Caco-2 (cell line): ENCODE measurements around the gene ZC3H12C. TPM values are rescaled to one million over a fixed set of nuclear protein-coding genes. Genes with fewer than 3 reads are reported as not detected.

Experiments used
- BruUV-seq: library from RNA; stranded (reverse); fragments of 400-500 nt; replicated peaks from 2 replicates; lab custom pipeline; 2021; lab: Mats Ljungman, UMichigan
- CTCF ChIA-PET: fragments of 300-600 bp; sonication (Branson Sonifier 250); formaldehyde crosslinking; loops from one replicate; lab custom pipeline; 2022; ENCODE audit warnings: antibody characterized with exemption; lab: Charles Lee
- POLR2A ChIA-PET: fragments of 300-600 bp; sonication (Branson Sonifier 250); formaldehyde crosslinking; loops from one replicate; lab custom pipeline; 2022; ENCODE audit warnings: antibody characterized with exemption; lab: Charles Lee
- DNase-seq, 2 experiments: peaks; one replicate each; pipeline versions ENCODE4 v3.0.0 to v3.0.0-alpha.2; 2020 to 2022
- H3K27me3 ChIP-seq: replicated peaks from 2 replicates; pipeline ENCODE4 v1.6.0; 2011; ENCODE audit warnings: low read length; ENCODE audit not compliant: control insufficient read depth, insufficient read depth
- H3K36me3 ChIP-seq: 2 replicates; pipeline ENCODE4 v1.5.1; 2011; ENCODE audit warnings: low read length; ENCODE audit not compliant: control insufficient read depth, insufficient read depth
- H3K4me1 ChIP-seq: fragments of 250-450 bp; sonication (Bioruptor Pico); 2 replicates; pipeline ENCODE4 v1.5.1; 2020; ENCODE audit warnings: mild to moderate bottlenecking
- H3K4me3 ChIP-seq: 2 replicates; pipeline ENCODE4 v1.5.1; 2011; ENCODE audit warnings: low read depth, mild to moderate bottlenecking, control low read depth, low read length
- H3K9me3 ChIP-seq: fragments of 250-450 bp; sonication (Bioruptor Pico); 2 replicates; pipeline ENCODE4 v1.5.1; 2020; ENCODE audit warnings: mild to moderate bottlenecking, moderate library complexity
- H3K27ac Mint-ChIP-seq: one replicate; pipeline ENCODE4 v1.8.0; 2022; ENCODE audit warnings: mixed read lengths; ENCODE audit not compliant: unreplicated experiment
- H3K27me3 Mint-ChIP-seq: one replicate; pipeline ENCODE4 v1.8.0; 2022; ENCODE audit warnings: mixed read lengths; ENCODE audit not compliant: insufficient read depth, unreplicated experiment
- H3K36me3 Mint-ChIP-seq: one replicate; pipeline ENCODE4 v1.8.0; 2022; ENCODE audit warnings: mild to moderate bottlenecking, mixed read lengths; ENCODE audit not compliant: insufficient read depth, unreplicated experiment
- H3K4me1 Mint-ChIP-seq: one replicate; pipeline ENCODE4 v1.8.0; 2022; ENCODE audit warnings: low read depth, mixed read lengths; ENCODE audit not compliant: unreplicated experiment
- H3K4me3 Mint-ChIP-seq: one replicate; pipeline ENCODE4 v1.8.0; 2022; ENCODE audit warnings: mild to moderate bottlenecking, moderate library complexity, mixed read lengths; ENCODE audit not compliant: unreplicated experiment
- H3K9me3 Mint-ChIP-seq: one replicate; pipeline ENCODE4 v1.8.0; 2022; ENCODE audit warnings: mixed read lengths; ENCODE audit not compliant: unreplicated experiment
- CTCF ChIP-seq, 2 experiments: fragments of 200-600 bp in 1 of 2; IDR thresholded peaks; 1 replicate in 1 of 2; 2 replicates in 1 of 2; pipeline versions ENCODE4 v1.5.1 to v1.8.0; 2011 to 2022; ENCODE audit warnings: antibody characterized with exemption in 1 of 2, control low read depth in 1 of 2, inconsistent platforms in 1 of 2, low read depth in 1 of 2, low read length in 1 of 2, mild to moderate bottlenecking in 1 of 2, moderate library complexity in 1 of 2; ENCODE audit not compliant: insufficient read depth in 1 of 2, severe bottlenecking in 1 of 2, unreplicated experiment in 1 of 2
- intact Hi-C: fragments of 100-400 bp; cut with micrococcal nuclease; formaldehyde crosslinking; loops from one replicate; pipeline ENCODE4 v1.10.0; 2022; ENCODE audit not compliant: unreplicated experiment
- total RNA-seq: library from RNA; stranded (reverse); gene quantifications from 2 replicates; pipeline ENCODE4 v1.2.3, GENCODE V29; 2022

The ZC3H12C gene
- total RNA-seq, 1 experiment from 2014 or later: 11.7 TPM

- intact Hi-C loops: loop anchor here (5.0 kb wide), 1 partner anchor 80 kb away; the partner anchor contains the start of gene ZC3H12C
- Mint-ChIP-seq H3K4me3 (no peak overlapping the region), H3K27me3 (no peaks in the 10 kb centered on the region), H3K27ac (no peak overlapping the region), H3K36me3 (peaks cover 4% of the 10 kb centered on the region), H3K4me1 (no peaks in the 10 kb centered on the region), H3K9me3 (no peaks in the 10 kb centered on the region)
- Histone ChIP-seq H3K9me3 (no peaks in the 10 kb centered on the region), H3K36me3 (no peaks in the 10 kb centered on the region), H3K4me3 (no peak overlapping the region), H3K27me3 (no peaks in the 10 kb centered on the region), H3K4me1 (no peaks in the 10 kb centered on the region)
- DNase-seq: no peak
- TF ChIP-seq CTCF (IDR thresholded peaks at IDR 0.05; ENCODE audit: insufficient read depth in 1 of 2, low read depth in 1 of 2, low read length in 1 of 2, severe bottlenecking in 1 of 2, unreplicated experiment in 1 of 2): no peak
- BruUV-seq: no TSS peak
- CTCF ChIA-PET: no interaction called here
- POLR2A ChIA-PET: no interaction called here
Observed at GRCh38 chr11:110172468-110173065, 79.4 kb downstream of the ZC3H12C start.

DNA sequence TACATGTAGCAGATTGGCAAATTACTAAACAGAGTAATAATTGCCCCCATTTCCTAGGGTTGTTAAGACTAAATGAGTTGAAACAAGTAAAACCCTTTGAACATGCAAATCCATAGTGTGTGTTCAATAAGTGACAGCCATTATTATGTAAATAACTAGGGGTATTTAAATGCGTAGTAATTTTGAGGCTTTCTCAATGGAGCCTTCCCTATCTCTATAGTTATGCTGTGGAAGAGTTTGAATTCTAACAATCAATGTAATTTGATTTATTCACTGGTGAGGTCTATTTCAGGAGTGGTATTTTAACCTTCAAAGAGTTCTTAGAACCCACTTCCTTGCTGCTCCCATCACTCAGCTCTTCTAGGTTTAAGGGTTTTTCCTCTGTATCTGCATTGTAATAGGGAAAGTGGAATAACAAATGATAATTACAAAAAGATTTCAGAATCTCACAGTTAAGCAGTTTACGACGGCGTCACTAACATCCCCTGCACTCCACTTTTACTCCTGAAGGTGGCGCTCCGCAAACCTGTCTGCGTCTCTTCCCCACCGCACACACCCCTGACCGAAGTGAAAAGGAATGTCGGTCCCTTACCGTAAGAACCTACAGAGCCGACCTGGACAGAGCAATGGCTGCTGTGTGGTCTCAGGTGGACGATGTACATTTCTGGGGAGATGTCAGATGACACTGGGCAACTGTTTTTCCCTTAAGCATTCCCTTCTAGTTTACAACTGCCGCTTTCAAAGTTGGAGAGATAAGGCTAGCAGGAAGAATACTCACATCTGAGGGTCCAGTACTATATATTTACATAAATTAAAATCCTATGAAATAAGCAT lies 80.8 kb downstream of the ZC3H12C start:
- TF ChIP-seq CTCF (IDR thresholded peaks at IDR 0.05; ENCODE audit: insufficient read depth in 1 of 2, low read depth in 1 of 2, low read length in 1 of 2, severe bottlenecking in 1 of 2, unreplicated experiment in 1 of 2): peak; percentile 79
- Histone ChIP-seq H3K27me3 (no peaks in the 10 kb centered on the region), H3K9me3 (no peaks in the 10 kb centered on the region), H3K36me3 (no peaks in the 10 kb centered on the region), H3K4me3 (no peak overlapping the region), H3K4me1 (no peaks in the 10 kb centered on the region)
- no peak overlapping the region for H3K27ac Mint-ChIP-seq
- intact Hi-C loops: loop anchor here (1.0 to 5.0 kb wide), 2 partner anchors 82 to 228 kb away; partner anchors contain the start of gene ZC3H12C
- ChIA-PET CTCF (no interaction called here), POLR2A (no interaction called here)
- no peaks in the 10 kb centered on the region for H3K4me1 Mint-ChIP-seq
- no peaks in the 10 kb centered on the region for H3K9me3 Mint-ChIP-seq
- H3K4me3 Mint-ChIP-seq: no peak overlapping the region
- BruUV-seq: no TSS peak
- H3K36me3 Mint-ChIP-seq: peaks cover 4% of the 10 kb centered on the region
- H3K27me3 Mint-ChIP-seq: no peaks in the 10 kb centered on the region
- peak; percentile 70 for DNase-seq

DNA sequence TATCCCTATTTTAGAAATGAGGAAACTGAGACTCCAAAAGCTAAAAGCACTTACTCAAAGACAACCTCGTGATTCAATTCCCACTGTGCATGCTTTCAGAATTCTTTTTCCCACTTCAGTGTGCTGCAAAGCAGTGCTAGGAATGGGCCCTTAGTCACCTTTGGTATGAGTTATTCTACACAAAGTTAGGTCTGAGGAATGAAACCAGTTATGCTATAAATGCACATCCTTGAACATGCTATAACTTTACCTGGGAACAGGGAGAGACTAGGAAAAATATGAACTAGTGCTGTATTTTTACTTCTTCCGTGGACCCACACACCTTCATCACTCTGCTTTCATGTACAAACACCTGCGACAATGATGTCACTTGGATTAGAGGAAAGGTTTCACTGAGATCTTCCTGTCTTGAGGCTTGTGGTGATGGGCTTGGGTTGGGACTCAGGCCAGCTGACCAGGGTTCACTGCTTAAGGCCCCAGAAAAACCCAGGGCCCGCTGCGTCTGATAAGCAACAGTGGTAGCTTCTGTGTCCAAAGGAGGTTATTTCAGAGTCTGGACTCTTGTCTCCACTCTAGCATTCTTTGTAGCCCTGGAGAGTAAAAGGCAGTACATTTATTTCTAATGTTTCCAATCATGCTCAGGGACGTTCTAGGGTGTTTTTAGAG lies 81.6 kb downstream of the ZC3H12C start:
- DNase-seq: no peak
- no peaks in the 10 kb centered on the region for H3K36me3 ChIP-seq
- Mint-ChIP-seq H3K27ac (no peak overlapping the region), H3K4me1 (no peaks in the 10 kb centered on the region), H3K36me3 (peaks cover 4% of the 10 kb centered on the region), H3K27me3 (no peaks in the 10 kb centered on the region), H3K9me3 (no peaks in the 10 kb centered on the region), H3K4me3 (no peak overlapping the region)
- intact Hi-C loops: loop anchor here (1.0 to 5.0 kb wide), 3 partner anchors 82 to 322 kb away; partner anchors contain the start of gene ZC3H12C
- TF ChIP-seq CTCF (IDR thresholded peaks at IDR 0.05; ENCODE audit: insufficient read depth in 1 of 2, low read depth in 1 of 2, low read length in 1 of 2, severe bottlenecking in 1 of 2, unreplicated experiment in 1 of 2): no peak
- H3K4me1 ChIP-seq: peaks cover 5% of the 10 kb centered on the region
- no peaks in the 10 kb centered on the region for H3K9me3 ChIP-seq
- ChIA-PET POLR2A (no interaction called here), CTCF (no interaction called here)
- TSS peak; percentile 7 for BruUV-seq
- H3K4me3 ChIP-seq: no peak overlapping the region
- no peaks in the 10 kb centered on the region for H3K27me3 ChIP-seq
